ENCODE data around the gene UBE2C.

UBE2C gene

GRCh38 chr20:45861221-45862075 is 49.0 kb downstream of the UBE2C start:
- DNase-seq: no peak

DNA sequence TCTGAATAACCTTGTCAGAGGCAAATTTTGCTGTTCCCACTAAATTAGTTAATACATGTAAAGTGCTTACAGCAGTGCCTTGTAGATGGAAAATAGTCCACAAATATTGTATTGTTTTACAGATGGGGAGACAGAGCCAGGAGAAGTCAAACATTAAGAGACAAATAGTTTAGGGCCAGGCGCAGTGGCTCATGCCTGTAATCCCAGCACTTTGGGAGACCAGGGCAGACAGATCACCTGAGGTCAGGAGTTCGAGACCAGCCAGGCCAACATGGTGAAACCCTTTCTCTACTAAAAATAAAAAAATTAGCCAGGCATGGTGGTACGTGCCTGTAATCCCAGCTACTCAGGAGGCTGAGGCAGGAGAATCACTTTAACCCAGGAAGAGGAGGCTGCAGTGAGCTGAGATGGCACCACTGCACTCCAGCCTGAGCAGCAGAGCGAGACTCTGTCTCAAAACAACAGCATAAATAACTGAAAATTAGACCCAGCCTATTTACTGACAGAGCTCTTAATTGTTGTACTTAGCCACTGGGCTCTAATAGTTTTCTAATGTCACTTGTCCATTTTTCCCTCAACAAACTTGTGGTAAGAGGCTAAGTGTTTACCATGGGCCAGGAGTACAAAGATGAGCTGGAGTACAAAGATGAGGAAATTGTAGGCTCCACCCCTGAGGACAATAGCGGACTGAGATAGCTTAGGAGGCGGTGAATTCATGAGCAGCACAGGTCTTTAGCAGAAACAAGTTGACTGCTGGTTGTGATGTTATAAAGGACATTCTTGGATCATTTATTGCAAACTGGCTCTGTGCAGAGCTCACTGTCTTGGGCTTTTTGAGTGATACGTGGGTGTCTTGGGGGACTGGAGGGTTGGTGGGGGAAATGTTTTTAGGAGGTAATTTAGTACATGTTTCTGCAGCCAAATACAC is 51.4 kb downstream of the UBE2C start:
- DNase-seq: no peak

DNA sequence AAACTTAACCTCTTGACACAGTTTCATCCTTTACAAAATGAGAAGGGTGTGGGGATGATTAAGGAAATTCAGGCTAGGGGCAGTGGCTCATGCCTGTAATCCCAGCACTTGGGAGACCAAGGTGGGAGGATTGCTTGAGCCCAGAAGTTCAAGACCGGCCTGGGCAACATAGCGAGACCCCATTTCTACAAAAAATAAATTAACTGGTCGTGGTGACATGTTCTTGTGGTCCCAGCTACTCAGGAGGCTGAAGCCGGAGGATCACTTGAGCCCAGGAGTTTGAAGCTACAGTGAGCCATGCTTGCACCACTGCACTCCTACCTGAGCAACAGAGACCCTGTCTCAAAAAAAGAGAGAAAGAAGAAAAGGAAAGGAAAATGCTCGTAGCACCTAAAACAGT is 54.0 kb downstream of the UBE2C start:
- no peak for DNase-seq
